ENCODE data around the gene HHATL. TPM values are rescaled to one million over a fixed set of nuclear protein-coding genes. Genes with fewer than 3 reads are reported as not detected.
"Not testable (repeated sequence)": the region's sequence is repeated elsewhere in the genome, so short reads cannot be mapped to it uniquely, and the experiment has no call there.

The HHATL gene
- total RNA-seq, 3 donors from 2014 or later (not counting 1 experiment from before 2014, with no cell fraction given): not detected

- TF ChIP-seq CTCF (IDR thresholded peaks at IDR 0.05): no peak
- no peaks in the 10 kb centered on the region for H3K9me3 ChIP-seq (ENCODE audit: control insufficient read depth, insufficient read depth, low read length)
- no peaks in the 10 kb centered on the region for H3K4me1 ChIP-seq (ENCODE audit: control insufficient read depth, insufficient read depth, low read length)
- no peak for ATAC-seq
- H3K36me3 ChIP-seq (ENCODE audit: control insufficient read depth, insufficient read depth, low read length): no peaks in the 10 kb centered on the region
- Mint-ChIP-seq H3K4me1 (no peaks in the 10 kb centered on the region), H3K36me3 (no peaks in the 10 kb centered on the region), H3K27me3 (ENCODE audit: low read depth in 2 of 2) (peaks cover 13 to 14% of the 10 kb centered on the region in 2 donors), H3K9me3 (no peaks in the 10 kb centered on the region), H3K27ac (no peak overlapping the region), H3K4me3 (no peak overlapping the region)
- no peak overlapping the region for H3K27ac ChIP-seq (ENCODE audit: low read length)
- no peak overlapping the region for H3K4me3 ChIP-seq (ENCODE audit: low read length)
- DNase-seq: no peak
- no peaks in the 10 kb centered on the region for H3K27me3 ChIP-seq (ENCODE audit: control insufficient read depth, insufficient read depth, low read length)
- intact Hi-C loops (cut with micrococcal nuclease): no loop called here
- WGBS (ENCODE audit: insufficient coverage): 83% methylated on average over 1 of the region's 3 CpGs
Measured at GRCh38 chr3:42728668-42729364, 26.2 kb upstream of the HHATL start.

DNA sequence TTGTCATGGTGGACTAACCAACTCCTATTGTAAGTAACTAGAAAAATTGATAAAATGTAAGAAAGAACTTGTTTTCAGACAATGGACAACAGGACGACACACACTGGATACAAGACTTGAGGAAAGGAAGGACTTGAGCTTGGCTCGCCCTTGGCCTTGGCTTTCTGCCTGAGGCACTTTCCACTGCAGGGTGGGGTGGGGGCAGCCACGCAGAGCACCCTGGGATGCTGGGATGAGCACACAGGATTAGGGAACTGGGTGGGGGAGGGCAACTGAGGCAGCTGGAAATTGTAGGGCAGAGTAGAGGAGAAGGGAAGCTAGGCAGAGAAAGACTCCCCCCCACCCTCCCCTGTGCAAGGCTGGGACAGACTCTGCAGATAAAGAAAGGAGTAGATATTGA is 25.5 kb upstream of the HHATL start:
- Mint-ChIP-seq H3K9me3 (no peaks in the 10 kb centered on the region), H3K4me3 (no peak overlapping the region), H3K36me3 (no peaks in the 10 kb centered on the region), H3K27ac (no peak overlapping the region), H3K27me3 (ENCODE audit: low read depth in 2 of 2) (peaks cover 17 to 19% of the 10 kb centered on the region in 2 donors), H3K4me1 (no peaks in the 10 kb centered on the region)
- TF ChIP-seq CTCF (IDR thresholded peaks at IDR 0.05): no peak
- Histone ChIP-seq H3K4me1 (ENCODE audit: control insufficient read depth, insufficient read depth, low read length) (no peaks in the 10 kb centered on the region), H3K27me3 (ENCODE audit: control insufficient read depth, insufficient read depth, low read length) (no peaks in the 10 kb centered on the region), H3K27ac (ENCODE audit: low read length) (no peak overlapping the region), H3K4me3 (ENCODE audit: low read length) (no peak overlapping the region), H3K9me3 (ENCODE audit: control insufficient read depth, insufficient read depth, low read length) (no peaks in the 10 kb centered on the region), H3K36me3 (ENCODE audit: control insufficient read depth, insufficient read depth, low read length) (no peaks in the 10 kb centered on the region)
- no peak for ATAC-seq
- DNase-seq: no peak
- WGBS (ENCODE audit: insufficient coverage): 71% methylated on average over 3 of the region's 3 CpGs
- intact Hi-C loops (cut with micrococcal nuclease): no loop called here

GRCh38 chr3:42725454-42725853 is 22.9 kb upstream of the HHATL start:
- no peaks in the 10 kb centered on the region for H3K4me1 ChIP-seq (ENCODE audit: control insufficient read depth, insufficient read depth, low read length)
- intact Hi-C loops (cut with micrococcal nuclease): no loop called here
- Mint-ChIP-seq H3K4me1 (no peaks in the 10 kb centered on the region), H3K4me3 (no peak overlapping the region), H3K27me3 (ENCODE audit: low read depth in 2 of 2) (peaks cover 19 to 28% of the 10 kb centered on the region in 2 donors), H3K9me3 (no peaks in the 10 kb centered on the region), H3K27ac (no peak overlapping the region), H3K36me3 (no peaks in the 10 kb centered on the region)
- DNase-seq (no peak), ATAC-seq (no peak)
- no peaks in the 10 kb centered on the region for H3K36me3 ChIP-seq (ENCODE audit: control insufficient read depth, insufficient read depth, low read length)
- H3K27me3 ChIP-seq (ENCODE audit: control insufficient read depth, insufficient read depth, low read length): no peaks in the 10 kb centered on the region
- TF ChIP-seq CTCF (IDR thresholded peaks at IDR 0.05): no peak
- WGBS (ENCODE audit: insufficient coverage): 97% methylated on average over 2 of the region's 2 CpGs
- no peak overlapping the region for H3K27ac ChIP-seq (ENCODE audit: low read length)
- H3K4me3 ChIP-seq (ENCODE audit: low read length): no peak overlapping the region
- no peaks in the 10 kb centered on the region for H3K9me3 ChIP-seq (ENCODE audit: control insufficient read depth, insufficient read depth, low read length)

GRCh38 chr3:42723219-42723618 is 20.6 kb upstream of the HHATL start:
- Histone ChIP-seq H3K27me3 (ENCODE audit: control insufficient read depth, insufficient read depth, low read length) (no peaks in the 10 kb centered on the region), H3K27ac (ENCODE audit: low read length) (no peak overlapping the region), H3K36me3 (ENCODE audit: control insufficient read depth, insufficient read depth, low read length) (no peaks in the 10 kb centered on the region), H3K9me3 (ENCODE audit: control insufficient read depth, insufficient read depth, low read length) (no peaks in the 10 kb centered on the region), H3K4me3 (ENCODE audit: low read length) (no peak overlapping the region), H3K4me1 (ENCODE audit: control insufficient read depth, insufficient read depth, low read length) (no peaks in the 10 kb centered on the region)
- no CpG with 5 or more reads among the region's 2 CpGs for WGBS (ENCODE audit: insufficient coverage)
- ATAC-seq: no peak
- intact Hi-C loops (cut with micrococcal nuclease): no loop called here
- Mint-ChIP-seq H3K27ac (no peak overlapping the region), H3K36me3 (no peaks in the 10 kb centered on the region), H3K4me1 (no peaks in the 10 kb centered on the region), H3K4me3 (no peak overlapping the region), H3K9me3 (no peaks in the 10 kb centered on the region), H3K27me3 (ENCODE audit: low read depth in 2 of 2) (peaks cover 25 to 35% of the 10 kb centered on the region in 2 donors)
- DNase-seq: no peak
- no peak for TF ChIP-seq CTCF (IDR thresholded peaks at IDR 0.05)

DNA sequence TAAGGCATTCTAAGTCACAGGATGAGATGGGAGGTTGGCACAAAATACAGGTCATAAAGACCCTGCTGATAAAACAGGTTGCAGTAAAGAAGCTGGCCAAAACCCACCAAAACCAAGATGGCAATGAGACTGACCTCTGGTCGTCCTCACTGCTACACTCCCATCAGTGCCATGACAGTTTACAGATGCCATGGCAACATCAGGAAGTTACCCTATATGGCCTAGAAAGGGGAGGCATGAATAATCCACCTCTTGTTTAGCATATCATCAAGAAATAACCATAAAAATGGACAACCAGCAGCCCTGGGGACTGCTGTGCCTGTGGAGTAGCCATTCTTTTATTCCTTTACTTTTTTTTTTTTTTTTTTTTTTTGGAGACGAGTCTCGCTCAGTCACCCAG is 19.8 kb upstream of the HHATL start:
- 87% methylated on average over 3 of the region's 3 CpGs for WGBS (ENCODE audit: insufficient coverage)
- H3K4me3 Mint-ChIP-seq; H3K36me3 Mint-ChIP-seq; intact Hi-C loops (cut with micrococcal nuclease); H3K9me3 ChIP-seq (ENCODE audit: control insufficient read depth, insufficient read depth, low read length); H3K4me3 ChIP-seq (ENCODE audit: low read length); ATAC-seq; H3K36me3 ChIP-seq (ENCODE audit: control insufficient read depth, insufficient read depth, low read length); H3K27me3 ChIP-seq (ENCODE audit: control insufficient read depth, insufficient read depth, low read length); H3K4me1 Mint-ChIP-seq; H3K27ac Mint-ChIP-seq; H3K27ac ChIP-seq (ENCODE audit: low read length); H3K4me1 ChIP-seq (ENCODE audit: control insufficient read depth, insufficient read depth, low read length); H3K9me3 Mint-ChIP-seq; DNase-seq: not testable (repeated sequence)
- H3K27me3 Mint-ChIP-seq (ENCODE audit: low read depth in 2 of 2): peaks cover 23 to 35% of the 10 kb centered on the region in 2 donors
